GM21529 (cell line): Measurements from ENCODE around the gene UBL4A.

Source experiments
- ATAC-seq: cut with Tn5 transposase; IDR thresholded peaks from one replicate; pipeline ENCODE4 v1.9.1; 2021; ENCODE audit not compliant: unreplicated experiment

Gene UBL4A

GRCh38 chrX:154484255-154485149 lies 1.9 kb downstream of the UBL4A start:
- ATAC-seq = no peak

GRCh38 chrX:154483325-154483724 lies 3.1 kb downstream of the UBL4A start:
- no peak for ATAC-seq

- no peak for ATAC-seq
Measured at GRCh38 chrX:154482786-154483185, 3.6 kb downstream of the UBL4A start.

GRCh38 chrX:154481911-154482601 lies 4.4 kb downstream of the UBL4A start:
- ATAC-seq = no peak

- ATAC-seq = no peak
Measured at GRCh38 chrX:154481195-154481594, 5.2 kb downstream of the UBL4A start.

- ATAC-seq = peak; percentile 89
Measured at GRCh38 chrX:154478728-154479622, 7.4 kb downstream of the UBL4A start, which contains the start of gene LAGE3. Gene LAGE3, minus strand, starts transcription at chrX:154479281. Its CDS starts 366 bp downstream, at chrX:154478915.

GRCh38 chrX:154477891-154478477 lies 8.4 kb downstream of the UBL4A start:
- no peak for ATAC-seq

GRCh38 chrX:154476821-154477220 lies 9.6 kb downstream of the UBL4A start:
- no peak for ATAC-seq

GRCh38 chrX:154473683-154474082 lies 12.7 kb downstream of the UBL4A start:
- no peak for ATAC-seq

GRCh38 chrX:154472685-154473632 lies 13.5 kb downstream of the UBL4A start:
- no peak for ATAC-seq

GRCh38 chrX:154471839-154472684 lies 14.4 kb downstream of the UBL4A start:
- ATAC-seq = no peak

- no peak for ATAC-seq
Measured at GRCh38 chrX:154470914-154471568, 15.4 kb downstream of the UBL4A start.

- ATAC-seq = no peak
Measured at GRCh38 chrX:154470434-154470833, 16.0 kb downstream of the UBL4A start.

- no peak for ATAC-seq
Measured at GRCh38 chrX:154469880-154470279, 16.5 kb downstream of the UBL4A start.

GRCh38 chrX:154469114-154469513 lies 17.3 kb downstream of the UBL4A start:
- ATAC-seq = no peak

- no peak for ATAC-seq
Measured at GRCh38 chrX:154468217-154468616, 18.2 kb downstream of the UBL4A start.

- ATAC-seq = no peak
Measured at GRCh38 chrX:154467556-154467955, 18.9 kb downstream of the UBL4A start.

- no peak for ATAC-seq
Measured at GRCh38 chrX:154466907-154467306, 19.5 kb downstream of the UBL4A start.
